GM12872 (cell line): ENCODE measurements around the gene SIDT1.

Experiments used
- CTCF ChIP-seq: IDR thresholded peaks from 3 replicates; pipeline ENCODE4 v1.5.1; 2011; ENCODE audit warnings: low read depth, mild to moderate bottlenecking, low read length, moderate library complexity; ENCODE audit not compliant: insufficient read depth

The SIDT1 gene

GRCh38 chr3:113557374-113557773, 25.0 kb downstream of the SIDT1 start:
- TF ChIP-seq CTCF = no peak

- no peak for TF ChIP-seq CTCF
Measured at GRCh38 chr3:113559009-113559408, 26.7 kb downstream of the SIDT1 start.

GRCh38 chr3:113560271-113560670, 27.9 kb downstream of the SIDT1 start:
- TF ChIP-seq CTCF = no peak

- no peak for TF ChIP-seq CTCF
Measured at GRCh38 chr3:113560831-113561623, 28.7 kb downstream of the SIDT1 start.

GRCh38 chr3:113565555-113565954, 33.2 kb downstream of the SIDT1 start:
- TF ChIP-seq CTCF = no peak

- TF ChIP-seq CTCF = no peak
Measured at GRCh38 chr3:113570158-113570557, 37.8 kb downstream of the SIDT1 start.

- TF ChIP-seq CTCF = no peak
Measured at GRCh38 chr3:113571360-113571759, 39.0 kb downstream of the SIDT1 start.

GRCh38 chr3:113573728-113574127, 41.4 kb downstream of the SIDT1 start:
- TF ChIP-seq CTCF = no peak
